GM12874 (cell line): ENCODE data around the gene CHKA.

Source experiments
- CTCF ChIP-seq: IDR thresholded peaks from 2 replicates; pipeline ENCODE4 v1.5.1; 2011; ENCODE audit warnings: low read depth, mild to moderate bottlenecking, control low read depth, low read length, moderate library complexity; ENCODE audit not compliant: insufficient read depth

The CHKA gene

GRCh38 chr11:68044898-68045351 lies 76.3 kb downstream of the CHKA start:
- no peak for TF ChIP-seq CTCF

DNA sequence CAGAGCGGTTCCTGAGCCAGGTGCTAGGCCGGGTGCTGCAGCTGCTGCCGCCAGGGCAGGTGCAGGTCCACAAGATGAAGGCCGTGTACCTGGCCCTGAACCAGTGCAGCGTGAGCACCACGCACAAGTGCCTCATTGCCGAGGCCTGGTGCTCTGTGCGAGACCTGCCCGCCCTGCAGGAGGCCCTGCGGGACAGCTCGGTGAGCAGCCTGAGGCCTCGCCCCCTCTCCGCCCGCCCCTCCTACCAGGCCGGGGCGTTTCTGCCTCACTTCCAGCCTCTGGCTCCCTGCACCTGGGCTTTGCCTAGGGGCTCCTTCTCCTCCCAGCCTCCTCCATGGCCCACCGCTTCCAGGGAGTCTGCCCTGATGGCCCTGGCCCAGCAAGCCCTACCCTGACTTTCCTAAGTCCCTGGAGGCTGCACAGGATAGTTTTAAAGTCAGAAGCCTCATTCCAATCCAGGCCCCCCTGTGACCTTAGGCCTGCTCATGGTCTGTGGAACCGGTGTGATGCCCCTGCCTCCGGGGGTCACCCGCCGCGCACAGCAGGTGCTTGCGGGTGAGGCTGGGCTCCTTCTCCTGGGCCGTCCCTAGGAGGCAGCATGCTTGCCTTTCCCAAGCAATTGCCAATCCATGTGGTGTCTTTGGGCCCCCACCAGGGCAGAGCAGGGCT lies 76.9 kb downstream of the CHKA start:
- no peak for TF ChIP-seq CTCF

DNA sequence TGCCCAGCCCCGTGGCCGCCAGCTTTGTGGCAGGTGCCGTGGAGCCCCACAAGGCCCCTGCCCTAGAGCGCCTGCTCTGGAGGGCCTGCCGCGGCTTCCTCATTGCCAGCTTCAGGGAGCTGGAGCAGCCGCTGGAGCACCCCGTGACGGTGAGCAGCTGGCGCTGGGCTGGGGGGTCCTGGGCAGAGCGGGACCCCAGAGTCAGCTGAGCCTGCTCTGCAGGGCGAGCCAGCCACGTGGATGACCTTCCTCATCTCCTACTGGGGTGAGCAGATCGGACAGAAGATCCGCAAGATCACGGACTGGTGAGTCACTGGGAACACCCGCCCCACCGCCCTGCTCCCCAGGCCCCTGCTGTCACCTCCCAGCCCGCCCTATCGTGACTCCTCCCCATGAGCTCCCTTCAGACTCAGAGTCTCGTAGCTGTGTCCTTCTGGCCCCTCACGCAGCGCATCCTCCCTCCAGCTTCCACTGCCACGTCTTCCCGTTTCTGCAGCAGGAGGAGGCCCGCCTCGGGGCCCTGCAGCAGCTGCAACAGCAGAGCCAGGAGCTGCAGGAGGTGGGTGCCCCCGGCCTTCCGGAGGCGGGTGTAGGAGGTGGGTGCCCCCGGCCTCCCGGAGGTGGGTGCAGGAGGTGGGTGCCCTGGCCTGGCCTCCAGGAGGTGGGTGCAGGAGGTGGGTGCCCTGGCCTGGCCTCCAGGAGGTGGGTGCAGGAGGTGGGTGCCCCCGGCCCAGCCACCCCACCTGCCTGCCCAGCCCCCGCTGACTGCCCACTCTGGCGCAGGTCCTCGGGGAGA lies 77.6 kb downstream of the CHKA start:
- no peak for TF ChIP-seq CTCF

GRCh38 chr11:68043029-68043348 lies 78.2 kb downstream of the CHKA start:
- TF ChIP-seq CTCF, result no peak

DNA sequence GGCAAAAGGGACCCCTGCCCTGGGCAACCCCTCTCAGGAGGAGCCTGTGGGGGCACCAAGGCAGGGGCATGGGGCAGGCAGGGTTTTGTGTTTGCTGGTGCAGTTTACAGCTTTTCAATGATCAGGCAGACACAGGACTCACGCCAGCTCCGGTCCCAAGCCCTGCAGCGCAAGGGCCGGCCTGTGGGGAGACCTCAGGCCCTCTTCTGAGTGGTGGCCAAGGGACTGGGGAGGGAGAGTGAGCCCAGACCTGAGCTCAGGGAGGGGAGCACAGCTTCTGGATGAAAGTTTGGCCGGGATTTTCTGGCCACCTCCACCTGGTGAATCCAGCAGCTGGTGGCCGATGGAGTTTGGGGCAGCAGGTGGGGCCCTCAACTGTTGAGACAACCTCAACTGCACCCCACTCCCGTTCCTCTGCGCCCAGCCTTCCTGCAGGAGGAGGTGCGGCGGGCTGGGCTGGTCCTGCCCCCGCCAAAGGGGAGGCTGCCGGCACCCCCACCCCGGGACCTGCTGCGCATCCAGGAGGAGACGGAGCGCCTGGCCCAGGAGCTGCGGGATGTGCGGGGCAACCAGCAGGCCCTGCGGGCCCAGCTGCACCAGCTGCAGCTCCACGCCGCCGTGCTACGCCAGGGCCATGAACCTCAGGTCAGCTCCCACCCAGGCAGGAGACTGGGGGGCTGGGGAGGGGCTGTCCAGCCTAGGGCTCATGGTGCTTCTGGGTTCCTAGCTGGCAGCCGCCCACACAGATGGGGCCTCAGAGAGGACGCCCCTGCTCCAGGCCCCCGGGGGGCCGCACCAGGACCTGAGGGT lies 78.8 kb downstream of the CHKA start:
- TF ChIP-seq CTCF, result no peak

DNA sequence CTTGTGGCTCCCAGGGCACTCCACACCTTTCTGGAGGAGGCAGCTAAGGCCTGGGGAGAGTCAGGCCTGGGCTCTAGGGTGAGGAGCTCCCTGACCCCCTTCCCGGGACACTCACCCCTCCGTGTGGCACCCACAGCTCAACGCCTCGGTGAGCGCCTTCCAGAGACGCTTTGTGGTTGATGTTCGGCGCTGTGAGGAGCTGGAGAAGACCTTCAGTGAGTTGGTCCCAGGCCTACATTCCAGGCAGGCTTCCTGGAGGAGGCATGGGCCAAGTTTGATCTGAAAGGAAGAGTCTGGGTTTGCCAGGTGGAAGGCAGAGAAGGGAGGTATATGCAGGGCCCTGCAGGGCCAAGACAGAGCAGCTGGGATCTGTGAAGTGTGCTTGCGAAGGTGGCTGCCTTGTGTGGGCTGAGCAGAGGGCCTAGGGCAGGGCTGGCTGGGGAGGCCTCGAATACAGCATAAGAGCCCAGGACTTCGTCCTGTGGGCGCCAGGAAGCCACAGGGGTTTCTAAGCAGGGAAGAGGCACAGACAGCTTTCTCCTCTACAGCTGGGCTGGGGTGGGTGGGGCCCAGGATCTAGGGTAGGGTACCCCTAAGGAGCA lies 79.5 kb downstream of the CHKA start:
- TF ChIP-seq CTCF, result no peak
